HepG2 (cell line): ENCODE data around the gene ALDH4A1.

Experiments used
- CTCF ChIP-seq: sonication (generic); formaldehyde crosslinking; IDR thresholded peaks from 2 replicates; pipeline ENCODE4 v1.5.0; 2020; ENCODE audit warnings: mild to moderate bottlenecking, missing genetic modification reagents, moderate library complexity
- EP300 ChIP-seq, 3 experiments: sonication (generic) in 1 of 3; formaldehyde crosslinking in 1 of 3; IDR thresholded peaks; 2 replicates each; pipeline versions ENCODE4 v1.5.1 to v1.6.1; 2011 to 2020; ENCODE audit warnings: low read depth in 2 of 3, low read length in 2 of 3, borderline replicate concordance in 1 of 3, improper control_type of control experiment in 1 of 3, mild to moderate bottlenecking in 1 of 3, missing genetic modification reagents in 1 of 3, moderate library complexity in 1 of 3
- NAIF1 ChIP-seq: sonication (generic); formaldehyde crosslinking; IDR thresholded peaks from 2 replicates; pipeline ENCODE4 v1.5.0; 2020; ENCODE audit warnings: mild to moderate bottlenecking, missing genetic modification reagents, borderline replicate concordance
- NBN ChIP-seq: fragments of 450-650 bp; conservative IDR thresholded peaks from 2 replicates; pipeline ENCODE4 v1.6.1; 2017
- NFRKB ChIP-seq: fragments of 450-650 bp; IDR thresholded peaks from 2 replicates; pipeline ENCODE4 v1.6.1; 2017
- NR2C2 ChIP-seq: sonication (generic); formaldehyde crosslinking; IDR thresholded peaks from 2 replicates; pipeline ENCODE4 v1.4.0; 2020; ENCODE audit warnings: missing genetic modification reagents, mild to moderate bottlenecking, moderate library complexity, borderline replicate concordance
- POLR2A ChIP-seq, 2 experiments: IDR thresholded peaks; 2 replicates each; pipeline ENCODE4 v1.6.1; 2011; ENCODE audit warnings: low read depth in 2 of 2, low read length in 2 of 2, mild to moderate bottlenecking in 1 of 2, moderate library complexity in 1 of 2; ENCODE audit not compliant: insufficient read depth in 1 of 2
- ZBTB7A ChIP-seq: sonication (generic); formaldehyde crosslinking; IDR thresholded peaks from 2 replicates; pipeline ENCODE4 v1.8.0; 2022; ENCODE audit warnings: mild to moderate bottlenecking, missing genetic modification reagents
- ZNF10 ChIP-seq: sonication (generic); formaldehyde crosslinking; IDR thresholded peaks from 2 replicates; pipeline ENCODE4 v1.4.0; 2020; ENCODE audit warnings: mild to moderate bottlenecking, low read depth, missing genetic modification reagents, borderline replicate concordance
- ZNF318 ChIP-seq: sonication (generic); formaldehyde crosslinking; IDR thresholded peaks from 2 replicates; pipeline ENCODE4 v1.4.0; 2020; ENCODE audit warnings: mild to moderate bottlenecking, missing genetic modification reagents

GRCh38 chr1:18923756-18924211, 21.4 kb upstream of the ALDH4A1 start:
- no peak for TF ChIP-seq NAIF1 (CRISPR knock-in tag)
- TF ChIP-seq NFRKB: no peak
- TF ChIP-seq POLR2A (IDR thresholded peaks at IDR 0.05; ENCODE audit: insufficient read depth in 1 of 2, low read depth in 2 of 2, low read length in 2 of 2): no peak
- no peak for TF ChIP-seq NR2C2 (CRISPR knock-in tag)
- no peak for TF ChIP-seq CTCF (CRISPR knock-in tag)
- TF ChIP-seq ZNF10 (CRISPR knock-in tag): no peak
- TF ChIP-seq ZBTB7A (CRISPR knock-in tag): no peak
- no peak for TF ChIP-seq NBN
- no peak for TF ChIP-seq ZNF318 (CRISPR knock-in tag)
- no peak for TF ChIP-seq EP300 (IDR thresholded peaks at IDR 0.05; ENCODE audit: low read depth in 2 of 2, low read length in 2 of 2)
- no peak for TF ChIP-seq EP300 (CRISPR knock-in tag; IDR thresholded peaks at IDR 0.05; ENCODE audit: borderline replicate concordance)
